HTERT RPE-1 (cell line): ENCODE results near the gene ZBTB16.

Experiments
- in situ Hi-C: fragments of 300-500 bp; cut with MboI; formaldehyde crosslinking; loops from 4 replicates; pipeline ENCODE4 v1.14.3; 2020; ENCODE audit warnings: low sequenced_read_pairs

The ZBTB16 gene

GRCh38 chr11:114163229-114163631 is 103.7 kb downstream of the ZBTB16 start:
- in situ Hi-C loops = no loop called here

GRCh38 chr11:114163830-114164401 is 104.4 kb downstream of the ZBTB16 start:
- in situ Hi-C loops = no loop called here

- in situ Hi-C loops = no loop called here
Measured at GRCh38 chr11:114164546-114164945, 105.0 kb downstream of the ZBTB16 start.

GRCh38 chr11:114165326-114166230 is 106.1 kb downstream of the ZBTB16 start:
- in situ Hi-C loops = no loop called here

GRCh38 chr11:114166362-114166761 is 106.9 kb downstream of the ZBTB16 start:
- in situ Hi-C loops = no loop called here

- in situ Hi-C loops = no loop called here
Measured at GRCh38 chr11:114166897-114167323, 107.4 kb downstream of the ZBTB16 start.

GRCh38 chr11:114167355-114167754 is 107.8 kb downstream of the ZBTB16 start:
- in situ Hi-C loops = no loop called here

GRCh38 chr11:114167771-114168448 is 108.4 kb downstream of the ZBTB16 start:
- in situ Hi-C loops = no loop called here

- in situ Hi-C loops = no loop called here
Measured at GRCh38 chr11:114168691-114169090, 109.2 kb downstream of the ZBTB16 start.

- in situ Hi-C loops = no loop called here
Measured at GRCh38 chr11:114169321-114169749, 109.8 kb downstream of the ZBTB16 start.

GRCh38 chr11:114169821-114170220 is 110.3 kb downstream of the ZBTB16 start:
- in situ Hi-C loops = no loop called here

- in situ Hi-C loops = no loop called here
Measured at GRCh38 chr11:114170226-114170625, 110.7 kb downstream of the ZBTB16 start.

- in situ Hi-C loops = no loop called here
Measured at GRCh38 chr11:114171257-114172054, 111.9 kb downstream of the ZBTB16 start.

GRCh38 chr11:114172055-114172861 is 112.7 kb downstream of the ZBTB16 start:
- in situ Hi-C loops = no loop called here

- in situ Hi-C loops = no loop called here
Measured at GRCh38 chr11:114172871-114173444, 113.4 kb downstream of the ZBTB16 start.

- in situ Hi-C loops = no loop called here
Measured at GRCh38 chr11:114173843-114174242, 114.3 kb downstream of the ZBTB16 start.

GRCh38 chr11:114174712-114175495 is 115.4 kb downstream of the ZBTB16 start:
- in situ Hi-C loops = no loop called here

GRCh38 chr11:114175706-114176105 is 116.2 kb downstream of the ZBTB16 start:
- in situ Hi-C loops = no loop called here

GRCh38 chr11:114176321-114176720 is 116.8 kb downstream of the ZBTB16 start:
- in situ Hi-C loops = no loop called here
